Measurements from ENCODE around the gene PSMB8. TPM values are rescaled to one million over a fixed set of nuclear protein-coding genes. Genes with fewer than 3 reads are reported as not detected.
A peak's percentile ranks its signal among the peaks of the same experiment; 100 is the strongest.

The PSMB8 gene
- total RNA-seq, 1 experiment from 2014 or later = 166 TPM

GRCh38 chr6:32845384-32845884, 1.6 kb upstream of the PSMB8 start:
- H3K9me3 ChIP-seq = no peaks in the 10 kb centered on the region
- H3K27me3 ChIP-seq = no peaks in the 10 kb centered on the region
- DNase-seq = no peak
- H3K4me3 ChIP-seq = no peak overlapping the region
- peaks cover 77% of the 10 kb centered on the region for H3K36me3 ChIP-seq

- H3K9me3 ChIP-seq = no peaks in the 10 kb centered on the region
- peak overlapping the region; percentile 74 for H3K4me3 ChIP-seq
- DNase-seq = no peak
- H3K36me3 ChIP-seq = peaks cover 77% of the 10 kb centered on the region
- no peaks in the 10 kb centered on the region for H3K27me3 ChIP-seq
Measured at GRCh38 chr6:32844839-32845383, 1.1 kb upstream of the PSMB8 start.

- H3K36me3 ChIP-seq = peaks cover 72% of the 10 kb centered on the region
- H3K9me3 ChIP-seq = no peaks in the 10 kb centered on the region
- peak overlapping the region; percentile 74 for H3K4me3 ChIP-seq
- DNase-seq = no peak
- H3K27me3 ChIP-seq = no peaks in the 10 kb centered on the region
Measured at GRCh38 chr6:32843331-32843978, 392 bp downstream of the PSMB8 start.

GRCh38 chr6:32842690-32843089, 1.2 kb downstream of the PSMB8 start:
- Histone ChIP-seq H3K27me3 (no peaks in the 10 kb centered on the region), H3K9me3 (no peaks in the 10 kb centered on the region), H3K4me3 (peak overlapping the region; percentile 74), H3K36me3 (peaks cover 64% of the 10 kb centered on the region)
- DNase-seq = no peak

- DNase-seq = no peak
Measured at GRCh38 chr6:32842021-32842650, 1.7 kb downstream of the PSMB8 start.

GRCh38 chr6:32840604-32841246, 3.1 kb downstream of the PSMB8 start:
- no peaks in the 10 kb centered on the region for H3K27me3 ChIP-seq
- H3K36me3 ChIP-seq = peaks cover 67% of the 10 kb centered on the region
- H3K4me3 ChIP-seq = no peak overlapping the region
- no peak for DNase-seq
- H3K9me3 ChIP-seq = no peaks in the 10 kb centered on the region

More at GRCh38 chr6:32842021-32842650, 1.7 kb downstream of the PSMB8 start:
- no peaks in the 10 kb centered on the region for H3K27me3 ChIP-seq
- H3K4me3 ChIP-seq = no peak overlapping the region
- no peaks in the 10 kb centered on the region for H3K9me3 ChIP-seq
- H3K36me3 ChIP-seq = peaks cover 64% of the 10 kb centered on the region

GRCh38 chr6:32839356-32839755, 4.5 kb downstream of the PSMB8 start:
- H3K27me3 ChIP-seq = no peaks in the 10 kb centered on the region
- no peak for DNase-seq
- peaks cover 71% of the 10 kb centered on the region for H3K36me3 ChIP-seq
- no peak overlapping the region; the same call in 1 of the 2 replicates for H3K4me3 ChIP-seq
- H3K9me3 ChIP-seq = no peaks in the 10 kb centered on the region

- peak within 1 kb of the TSS; percentile 85 for H3K4me3 ChIP-seq
- peak; percentile 100 for DNase-seq
- H3K27me3 ChIP-seq = no peaks in the 10 kb centered on the region
- peaks cover 81% of the 10 kb centered on the region for H3K36me3 ChIP-seq
- no peaks in the 10 kb centered on the region for H3K9me3 ChIP-seq
Measured at GRCh38 chr6:32838114-32838958, 5.5 kb downstream of the PSMB8 start, which contains the start of gene TAP2. TAP2 (minus strand) TSS chr6:32838739; CDS start chr6:32838233, 506 bp downstream.

- peaks cover 83% of the 10 kb centered on the region for H3K36me3 ChIP-seq
- H3K27me3 ChIP-seq = no peaks in the 10 kb centered on the region
- no peaks in the 10 kb centered on the region for H3K9me3 ChIP-seq
- DNase-seq = peak; percentile 66
- H3K4me3 ChIP-seq = peak overlapping the region; percentile 85
Measured at GRCh38 chr6:32837651-32838113, 6.2 kb downstream of the PSMB8 start.

GRCh38 chr6:32836873-32837272, 7.0 kb downstream of the PSMB8 start:
- Histone ChIP-seq H3K9me3 (no peaks in the 10 kb centered on the region), H3K27me3 (no peaks in the 10 kb centered on the region), H3K36me3 (peaks cover 83% of the 10 kb centered on the region), H3K4me3 (peak overlapping the region; percentile 85)
- DNase-seq = no peak

- Histone ChIP-seq H3K36me3 (peaks cover 83% of the 10 kb centered on the region), H3K27me3 (no peaks in the 10 kb centered on the region), H3K9me3 (no peaks in the 10 kb centered on the region)
Measured at GRCh38 chr6:32835167-32835893, 8.5 kb downstream of the PSMB8 start.

GRCh38 chr6:32833664-32834063, 10.2 kb downstream of the PSMB8 start:
- DNase-seq = no peak
- Histone ChIP-seq H3K4me3 (no peak overlapping the region), H3K9me3 (no peaks in the 10 kb centered on the region), H3K27me3 (no peaks in the 10 kb centered on the region), H3K36me3 (peaks cover 89% of the 10 kb centered on the region)

More at GRCh38 chr6:32835167-32835893, 8.5 kb downstream of the PSMB8 start:
- no peak for DNase-seq
- no peak overlapping the region for H3K4me3 ChIP-seq

GRCh38 chr6:32832535-32832934, 11.3 kb downstream of the PSMB8 start:
- Histone ChIP-seq H3K27me3 (no peaks in the 10 kb centered on the region), H3K36me3 (peaks cover 96% of the 10 kb centered on the region), H3K4me3 (no peak overlapping the region), H3K9me3 (no peaks in the 10 kb centered on the region)
- DNase-seq = no peak

- H3K36me3 ChIP-seq = peaks cover 90% of the 10 kb centered on the region
- H3K27me3 ChIP-seq = no peaks in the 10 kb centered on the region
- DNase-seq = no peak
- no peak overlapping the region for H3K4me3 ChIP-seq
- no peaks in the 10 kb centered on the region for H3K9me3 ChIP-seq
Measured at GRCh38 chr6:32830936-32831335, 12.9 kb downstream of the PSMB8 start.

GRCh38 chr6:32830017-32830416, 13.8 kb downstream of the PSMB8 start:
- peaks cover 81% of the 10 kb centered on the region for H3K36me3 ChIP-seq
- H3K27me3 ChIP-seq = no peaks in the 10 kb centered on the region
- no peak overlapping the region for H3K4me3 ChIP-seq
- no peak for DNase-seq
- H3K9me3 ChIP-seq = no peaks in the 10 kb centered on the region

- no peaks in the 10 kb centered on the region for H3K27me3 ChIP-seq
- H3K36me3 ChIP-seq = peaks cover 76% of the 10 kb centered on the region
- H3K9me3 ChIP-seq = no peaks in the 10 kb centered on the region
- no peak for DNase-seq
- H3K4me3 ChIP-seq = no peak overlapping the region
Measured at GRCh38 chr6:32829495-32829894, 14.4 kb downstream of the PSMB8 start.

All from MG63 (cell line).